Breast epithelium (tissue), 4 donors: ENCODE results near the gene TOLLIP. TPM values are rescaled to one million over a fixed set of nuclear protein-coding genes. Genes with fewer than 3 reads are reported as not detected.

Experiments used
- DNase-seq, 2 donors: peaks; one replicate each; pipeline ENCODE4 v3.0.0-alpha.2; 2019; ENCODE audit warnings: low spot score in 2 of 2
- H3K27ac ChIP-seq, 2 donors: fragments of 200-600 bp; sonication (generic) in 1 of 2; one replicate each; pipeline ENCODE4 v1.5.1; 2016 to 2019; ENCODE audit warnings: mild to moderate bottlenecking in 1 of 2
- H3K27me3 ChIP-seq, 2 donors: fragments of 200-600 bp; sonication (generic) in 1 of 2; one replicate each; pipeline versions ENCODE4 v1.5.1 to v1.6.0; 2017 to 2019; ENCODE audit warnings: control low read depth in 1 of 2, mild to moderate bottlenecking in 1 of 2
- H3K36me3 ChIP-seq: fragments of 200-600 bp; one replicate; pipeline ENCODE4 v1.5.1; 2019
- H3K4me1 ChIP-seq, 2 donors: fragments of 200-600 bp; sonication (generic); one replicate each; pipeline ENCODE4 v1.5.1; 2016 to 2019; ENCODE audit warnings: control low read depth in 1 of 2
- H3K4me3 ChIP-seq, 3 donors: fragments of 200-600 bp; sonication (generic); 1 replicate in 2 of 3; 2 replicates in 1 of 3; pipeline ENCODE4 v1.5.1; 2016 to 2019; ENCODE audit warnings: mild to moderate bottlenecking in 3 of 3, moderate library complexity in 2 of 3
- H3K9me3 ChIP-seq, 2 donors: fragments of 200-600 bp; sonication (generic) in 1 of 2; one replicate each; pipeline ENCODE4 v1.5.1; 2016 to 2019; ENCODE audit warnings: control low read depth in 1 of 2
- POLR2A ChIP-seq: fragments of 450-650 bp; IDR thresholded peaks from one replicate; pipeline ENCODE4 v1.6.1; 2016; ENCODE audit warnings: antibody characterized with exemption, mild to moderate bottlenecking, moderate library complexity
- POLR2AphosphoS5 ChIP-seq, 3 donors: sonication (generic); formaldehyde crosslinking; IDR thresholded peaks; one replicate each; pipeline ENCODE4 v1.6.1; 2017; ENCODE audit warnings: antibody characterized with exemption in 3 of 3
- intact Hi-C: fragments of 100-400 bp; cut with DNase I; formaldehyde crosslinking; loops from one replicate; pipeline ENCODE4 v1.15.1; 2023; ENCODE audit warnings: low total_unique reads
- total RNA-seq, 3 donors: library from RNA; depleted of rRNA; stranded (reverse); fragments of >200 nt; gene quantifications; one replicate each; pipeline ENCODE4 v1.1.0, GENCODE V29; 2016
- TF ChIP-seq, protein P1 (sequence below), 3 donors: fragments of 450-650 bp; IDR thresholded peaks; one replicate each; pipeline ENCODE4 v1.5.1; 2016 to 2017; ENCODE audit warnings: antibody characterized with exemption in 3 of 3, mild to moderate bottlenecking in 3 of 3, moderate library complexity in 3 of 3

TOLLIP gene
- total RNA-seq, 3 donors from 2014 or later: 32.8 to 47.2 (median 41.0) TPM

DNA sequence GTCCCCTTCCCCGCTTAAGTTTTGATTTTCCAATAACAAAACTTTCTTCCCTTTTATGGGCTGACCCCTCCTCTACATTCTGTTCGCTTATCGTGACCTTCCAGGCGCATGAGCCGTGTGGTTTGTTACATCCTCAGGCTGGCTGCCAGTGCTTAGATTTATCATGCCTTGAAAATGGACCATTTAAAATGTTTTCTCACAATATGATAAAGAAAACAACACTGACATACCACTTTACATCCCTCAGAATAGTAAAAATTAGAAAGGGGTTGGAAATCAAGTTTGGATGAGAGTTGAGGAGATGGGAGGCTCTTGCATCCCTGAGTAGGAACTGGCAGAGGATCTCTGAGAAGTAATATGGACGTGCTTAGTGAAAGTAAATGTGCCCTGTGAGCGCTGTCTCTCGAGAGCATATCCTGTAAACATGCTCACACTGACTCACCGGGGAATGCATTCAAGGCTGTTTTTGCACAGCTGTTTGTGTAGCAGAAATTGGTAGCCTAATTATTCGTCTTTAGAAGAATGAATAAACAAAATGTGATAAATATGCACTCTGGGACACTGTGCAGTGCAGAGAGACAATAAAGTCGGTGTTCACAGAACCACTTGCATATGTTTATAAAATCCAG lies 17.1 kb upstream of the TOLLIP start:
- H3K27me3 ChIP-seq: no peaks in the 10 kb centered on the region
- intact Hi-C loops: no loop called here
- no peaks in the 10 kb centered on the region for H3K4me1 ChIP-seq
- peaks cover 0 to 8% of the 10 kb centered on the region in 2 donors for H3K9me3 ChIP-seq
- H3K27ac ChIP-seq: no peak overlapping the region
- H3K4me3 ChIP-seq: no peak overlapping the region
- no peak for TF ChIP-seq POLR2A
- TF ChIP-seq POLR2AphosphoS5 (IDR thresholded peaks at IDR 0.05): no peak
- TF ChIP-seq, protein P1, sequence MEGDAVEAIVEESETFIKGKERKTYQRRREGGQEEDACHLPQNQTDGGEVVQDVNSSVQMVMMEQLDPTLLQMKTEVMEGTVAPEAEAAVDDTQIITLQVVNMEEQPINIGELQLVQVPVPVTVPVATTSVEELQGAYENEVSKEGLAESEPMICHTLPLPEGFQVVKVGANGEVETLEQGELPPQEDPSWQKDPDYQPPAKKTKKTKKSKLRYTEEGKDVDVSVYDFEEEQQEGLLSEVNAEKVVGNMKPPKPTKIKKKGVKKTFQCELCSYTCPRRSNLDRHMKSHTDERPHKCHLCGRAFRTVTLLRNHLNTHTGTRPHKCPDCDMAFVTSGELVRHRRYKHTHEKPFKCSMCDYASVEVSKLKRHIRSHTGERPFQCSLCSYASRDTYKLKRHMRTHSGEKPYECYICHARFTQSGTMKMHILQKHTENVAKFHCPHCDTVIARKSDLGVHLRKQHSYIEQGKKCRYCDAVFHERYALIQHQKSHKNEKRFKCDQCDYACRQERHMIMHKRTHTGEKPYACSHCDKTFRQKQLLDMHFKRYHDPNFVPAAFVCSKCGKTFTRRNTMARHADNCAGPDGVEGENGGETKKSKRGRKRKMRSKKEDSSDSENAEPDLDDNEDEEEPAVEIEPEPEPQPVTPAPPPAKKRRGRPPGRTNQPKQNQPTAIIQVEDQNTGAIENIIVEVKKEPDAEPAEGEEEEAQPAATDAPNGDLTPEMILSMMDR (IDR thresholded peaks at IDR 0.05): no peak
- no peaks in the 10 kb centered on the region for H3K36me3 ChIP-seq
- DNase-seq: no peak

DNA sequence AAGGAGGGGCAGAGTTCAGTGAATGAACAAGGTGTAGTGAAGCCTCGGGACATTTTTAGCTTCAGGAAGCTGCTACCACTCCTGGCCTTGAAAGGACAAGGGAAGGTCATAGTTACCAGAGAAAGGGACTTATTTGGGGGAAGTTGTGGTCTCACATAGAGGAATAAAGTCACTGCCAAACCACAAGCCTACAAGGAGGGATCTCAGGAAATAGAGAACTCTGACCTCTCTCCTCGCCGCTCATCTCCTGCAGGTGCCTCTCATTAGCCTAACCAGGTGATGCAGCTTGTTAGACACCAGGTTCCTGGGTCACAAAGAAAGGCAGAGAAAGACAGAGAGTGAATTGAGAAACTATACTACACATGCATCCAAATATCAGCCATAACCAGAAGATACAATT lies 14.3 kb upstream of the TOLLIP start:
- no peak for DNase-seq
- Histone ChIP-seq H3K4me3 (no peak overlapping the region), H3K27me3 (no peaks in the 10 kb centered on the region), H3K27ac (no peak overlapping the region), H3K9me3 (peaks cover 0 to 8% of the 10 kb centered on the region in 2 donors), H3K36me3 (no peaks in the 10 kb centered on the region), H3K4me1 (no peaks in the 10 kb centered on the region)
- intact Hi-C loops: no loop called here
- TF ChIP-seq POLR2AphosphoS5 (IDR thresholded peaks at IDR 0.05) (no peak), POLR2A (no peak)
- TF ChIP-seq, protein P1 (IDR thresholded peaks at IDR 0.05): no peak

DNA sequence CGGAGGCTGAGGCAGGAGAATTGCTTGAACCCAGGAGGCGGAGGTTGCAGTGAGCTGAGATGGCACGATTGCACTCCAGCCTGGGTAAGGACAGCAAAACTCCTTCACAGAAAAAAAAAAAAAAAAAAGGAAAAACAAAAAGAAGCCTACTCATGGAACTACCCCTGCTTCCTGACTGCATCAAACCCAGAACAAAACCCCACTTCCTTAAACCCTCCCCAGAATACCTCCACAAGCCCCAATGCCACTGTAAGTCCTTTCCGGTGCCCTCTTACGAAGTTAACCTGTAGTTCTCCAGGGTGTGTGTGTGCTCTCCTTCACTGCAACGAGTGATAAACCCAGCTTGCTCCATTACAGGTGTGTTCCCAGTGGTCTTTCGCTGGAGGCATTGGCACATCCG lies 8.6 kb upstream of the TOLLIP start:
- no peak overlapping the region for H3K4me3 ChIP-seq
- no peaks in the 10 kb centered on the region for H3K4me1 ChIP-seq
- no peak overlapping the region for H3K27ac ChIP-seq
- no peak for DNase-seq
- no peaks in the 10 kb centered on the region for H3K27me3 ChIP-seq
- TF ChIP-seq POLR2AphosphoS5 (IDR thresholded peaks at IDR 0.05) (no peak), POLR2A (no peak)
- TF ChIP-seq, protein P1 (IDR thresholded peaks at IDR 0.05): no peak
- intact Hi-C loops: no loop called here
- H3K9me3 ChIP-seq: no peaks in the 10 kb centered on the region
- no peaks in the 10 kb centered on the region for H3K36me3 ChIP-seq

DNA sequence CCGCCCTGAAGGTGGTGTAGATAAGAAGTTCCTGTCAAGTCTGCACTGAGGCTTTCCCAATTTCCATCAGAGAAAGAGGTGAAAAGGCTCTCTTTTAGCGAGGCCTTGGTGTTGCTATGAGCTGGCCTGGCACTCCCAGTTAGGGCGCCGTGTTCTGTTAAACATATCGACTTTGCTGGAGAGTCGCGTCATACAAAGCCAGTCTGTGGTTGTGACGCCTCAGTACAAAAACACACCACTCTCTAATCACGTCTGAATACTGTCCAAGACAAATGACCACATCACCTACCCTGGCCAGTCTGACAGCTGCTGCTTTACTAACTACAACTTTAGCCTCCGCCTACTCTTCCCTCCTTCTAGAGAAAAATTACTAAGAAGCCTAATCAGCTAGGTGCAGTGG lies 8.0 kb upstream of the TOLLIP start:
- Histone ChIP-seq H3K9me3 (no peaks in the 10 kb centered on the region), H3K36me3 (no peaks in the 10 kb centered on the region), H3K4me1 (no peaks in the 10 kb centered on the region), H3K27ac (no peak overlapping the region), H3K4me3 (no peak overlapping the region), H3K27me3 (no peaks in the 10 kb centered on the region)
- intact Hi-C loops: no loop called here
- TF ChIP-seq, protein P1 (IDR thresholded peaks at IDR 0.05): no peak
- no peak for TF ChIP-seq POLR2A
- TF ChIP-seq POLR2AphosphoS5 (IDR thresholded peaks at IDR 0.05): no peak
- DNase-seq: no peak

DNA sequence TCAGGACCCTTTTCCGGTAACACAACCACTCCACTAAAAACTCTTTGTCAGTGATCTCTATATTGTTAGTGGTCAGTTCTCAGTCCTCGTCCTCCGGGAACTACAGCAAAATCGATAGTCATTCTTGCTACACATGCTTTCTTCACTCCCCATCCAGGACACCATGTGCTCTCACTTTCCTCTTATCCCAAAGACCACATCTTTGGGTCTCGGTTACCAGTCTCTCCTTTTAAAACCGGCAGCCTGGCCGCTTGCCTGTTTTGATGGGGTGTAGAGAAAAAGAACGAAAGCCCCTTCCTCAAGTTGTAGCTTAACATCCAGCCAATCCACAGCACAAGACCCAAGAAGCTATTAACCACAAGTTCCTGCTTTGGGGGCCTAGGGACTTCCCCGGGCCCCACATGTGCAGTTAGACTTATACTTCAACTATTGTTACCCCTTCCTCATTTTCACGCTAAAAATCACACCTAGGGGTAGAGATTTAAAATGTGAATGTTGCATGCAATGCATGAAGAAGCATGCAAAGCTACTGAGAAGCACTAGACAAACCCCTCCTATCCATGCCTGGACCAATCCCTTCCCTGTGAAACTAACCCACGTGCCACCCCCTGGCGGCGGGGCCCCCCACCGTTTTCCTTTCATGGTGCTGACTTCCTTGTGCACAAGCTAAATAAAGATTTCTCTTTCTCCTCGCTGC lies 1.5 kb upstream of the TOLLIP start:
- H3K4me1 ChIP-seq: peaks cover 7 to 17% of the 10 kb centered on the region in 2 donors
- no peaks in the 10 kb centered on the region for H3K36me3 ChIP-seq
- no peak for DNase-seq
- peak overlapping the region in 2 of 3 donors; percentile 92 to 97 for H3K4me3 ChIP-seq
- H3K9me3 ChIP-seq: peaks cover 0 to 3% of the 10 kb centered on the region in 2 donors
- intact Hi-C loops: no loop called here
- peak overlapping the region in 1 of 2 donors; percentile 94 for H3K27ac ChIP-seq
- TF ChIP-seq POLR2A (no peak), POLR2AphosphoS5 (IDR thresholded peaks at IDR 0.05) (no peak)
- TF ChIP-seq, protein P1 (IDR thresholded peaks at IDR 0.05): no peak
- no peaks in the 10 kb centered on the region for H3K27me3 ChIP-seq
